ENCODE measurements around the gene PIWIL1.

Gene PIWIL1

GRCh38 chr12:130398100-130398848, 60.6 kb downstream of the PIWIL1 start:
- H3K36me3 ChIP-seq = peaks cover 27% of the 10 kb centered on the region
- DNase-seq = no peak
- no peak overlapping the region for H3K4me3 ChIP-seq (ENCODE audit: low read depth, low read length)
- no peaks in the 10 kb centered on the region for H3K27me3 ChIP-seq
- H3K9me3 ChIP-seq = no peaks in the 10 kb centered on the region
- no peak for TF ChIP-seq CTCF (IDR thresholded peaks at IDR 0.05; ENCODE audit: low read depth, low read length)
- H3K4me1 ChIP-seq = no peaks in the 10 kb centered on the region

- TF ChIP-seq CTCF (IDR thresholded peaks at IDR 0.05; ENCODE audit: low read depth, low read length) = peak; percentile 37
- Histone ChIP-seq H3K36me3 (peaks cover 51% of the 10 kb centered on the region), H3K27me3 (no peaks in the 10 kb centered on the region), H3K4me1 (no peaks in the 10 kb centered on the region), H3K4me3 (ENCODE audit: low read depth, low read length) (no peak overlapping the region), H3K9me3 (no peaks in the 10 kb centered on the region)
- DNase-seq = no peak
Observed at GRCh38 chr12:130401703-130402102, 64.0 kb downstream of the PIWIL1 start.

DNA sequence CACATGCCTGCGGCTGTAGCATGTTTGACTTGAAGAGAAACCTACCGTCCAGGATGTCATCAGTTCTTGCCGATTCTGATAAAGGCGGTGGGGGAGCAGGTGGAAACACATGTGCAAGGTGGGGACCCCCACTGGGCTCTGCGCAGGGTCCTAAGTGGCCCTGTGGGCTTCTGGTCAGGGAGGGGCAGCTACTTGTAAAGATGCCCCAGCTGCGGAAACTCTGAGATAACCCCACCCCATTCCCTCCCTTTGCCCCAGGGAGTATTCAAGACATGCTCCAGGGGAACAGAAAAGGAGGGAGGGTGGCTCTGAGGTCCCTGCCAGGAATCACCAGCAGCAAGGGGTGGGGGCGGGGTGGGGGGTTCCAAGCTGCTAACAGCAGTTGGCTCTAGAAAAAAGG, 67.6 kb downstream of the PIWIL1 start:
- no peak for DNase-seq
- Histone ChIP-seq H3K36me3 (peaks cover 75% of the 10 kb centered on the region), H3K27me3 (no peaks in the 10 kb centered on the region), H3K4me3 (ENCODE audit: low read depth, low read length) (no peak overlapping the region), H3K9me3 (no peaks in the 10 kb centered on the region), H3K4me1 (no peaks in the 10 kb centered on the region)
- TF ChIP-seq CTCF (IDR thresholded peaks at IDR 0.05; ENCODE audit: low read depth, low read length) = no peak

DNA sequence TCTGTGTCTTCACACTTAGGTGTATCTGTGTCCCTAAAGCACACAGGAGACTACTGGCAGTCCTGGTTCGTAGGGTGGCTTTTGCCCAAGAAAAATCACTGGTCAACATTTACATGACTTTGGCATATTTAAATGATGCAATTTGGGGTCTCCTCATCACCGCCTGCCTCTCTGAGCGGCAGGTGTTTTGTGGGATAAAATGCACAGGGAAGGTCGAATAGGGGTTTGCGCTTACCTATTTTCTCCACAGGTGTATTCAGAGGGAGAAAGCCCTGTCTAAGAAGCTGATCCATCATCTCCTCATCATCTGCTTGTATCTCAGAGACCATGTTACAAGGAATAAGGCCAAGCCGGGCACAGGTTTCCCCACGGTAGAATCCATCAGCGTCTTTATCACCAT, 74.7 kb downstream of the PIWIL1 start:
- Histone ChIP-seq H3K27me3 (no peaks in the 10 kb centered on the region), H3K4me3 (ENCODE audit: low read depth, low read length) (no peak overlapping the region), H3K4me1 (no peaks in the 10 kb centered on the region), H3K36me3 (peaks cover 78% of the 10 kb centered on the region), H3K9me3 (no peaks in the 10 kb centered on the region)
- TF ChIP-seq CTCF (IDR thresholded peaks at IDR 0.05; ENCODE audit: low read depth, low read length) = no peak
- no peak for DNase-seq

DNA sequence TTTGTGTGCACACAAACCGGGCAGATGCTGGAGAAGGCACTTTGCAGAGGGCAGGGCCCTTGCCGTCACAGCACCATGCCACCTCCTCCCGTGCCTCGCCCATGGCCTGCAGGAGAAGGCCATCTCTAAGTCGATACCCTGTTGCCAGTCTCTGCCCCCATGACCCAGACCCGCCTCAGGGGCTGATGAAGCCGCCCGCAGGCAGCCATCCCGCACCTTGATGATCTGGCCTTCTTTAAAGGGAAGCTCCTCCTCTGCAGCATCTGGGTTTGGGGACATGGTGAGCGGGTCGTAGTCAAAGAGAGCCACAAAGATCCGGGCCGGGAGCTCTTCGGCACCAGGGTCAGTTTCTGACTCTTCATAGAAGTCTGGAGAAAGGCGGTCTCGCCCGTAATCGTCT, 76.2 kb downstream of the PIWIL1 start:
- no peak for TF ChIP-seq CTCF (IDR thresholded peaks at IDR 0.05; ENCODE audit: low read depth, low read length)
- no peaks in the 10 kb centered on the region for H3K27me3 ChIP-seq
- no peak overlapping the region for H3K4me3 ChIP-seq (ENCODE audit: low read depth, low read length)
- no peaks in the 10 kb centered on the region for H3K9me3 ChIP-seq
- DNase-seq = no peak
- no peaks in the 10 kb centered on the region for H3K4me1 ChIP-seq
- peaks cover 71% of the 10 kb centered on the region for H3K36me3 ChIP-seq

- no peak for DNase-seq
- no peaks in the 10 kb centered on the region for H3K4me1 ChIP-seq
- H3K9me3 ChIP-seq = no peaks in the 10 kb centered on the region
- peaks cover 69% of the 10 kb centered on the region for H3K36me3 ChIP-seq
- no peaks in the 10 kb centered on the region for H3K27me3 ChIP-seq
- TF ChIP-seq CTCF (IDR thresholded peaks at IDR 0.05; ENCODE audit: low read depth, low read length) = no peak
- H3K4me3 ChIP-seq (ENCODE audit: low read depth, low read length) = no peak overlapping the region
Observed at GRCh38 chr12:130414381-130414780, 76.7 kb downstream of the PIWIL1 start.

All from BE2C (cell line).